KOPT-K1 (cell line): ENCODE results near the gene CHMP3.
"Not testable (repeated sequence)": the region's sequence is repeated elsewhere in the genome, so short reads cannot be mapped to it uniquely, and the experiment has no call there.

Experiments used
- H3K27ac ChIP-seq: fragments of 200-600 bp; sonication (generic); 2 replicates; pipeline ENCODE4 v1.5.1; 2016; ENCODE audit warnings: antibody characterized with exemption, mild to moderate bottlenecking, low read depth, low read length; ENCODE audit not compliant: poor library complexity, severe bottlenecking
- H3K36me3 ChIP-seq: fragments of 200-600 bp; sonication (generic); 2 replicates; pipeline ENCODE4 v1.5.1; 2017; ENCODE audit warnings: antibody characterized with exemption, mild to moderate bottlenecking, low read length, moderate library complexity; ENCODE audit not compliant: insufficient read depth
- H3K9me3 ChIP-seq: fragments of 200-600 bp; sonication (generic); 2 replicates; pipeline ENCODE4 v1.5.1; 2017; ENCODE audit warnings: antibody characterized with exemption, low read length, mild to moderate bottlenecking; ENCODE audit not compliant: insufficient read depth, poor library complexity, severe bottlenecking

The CHMP3 gene

GRCh38 chr2:86562922-86563649 lies at the start of gene CHMP3:
Gene CHMP3, minus strand, starts transcription at chr2:86563443. Its CDS starts 95 bp downstream, at chr2:86563348.
- H3K27ac ChIP-seq = peak within 1 kb of the TSS; percentile 93
- no peaks in the 10 kb centered on the region; the same call in 1 of the 2 replicates for H3K36me3 ChIP-seq
- no peaks in the 10 kb centered on the region for H3K9me3 ChIP-seq

GRCh38 chr2:86610871-86611270 lies 47.6 kb upstream of the CHMP3 start:
- Histone ChIP-seq H3K9me3 (no peaks in the 10 kb centered on the region), H3K36me3 (peaks cover 63% of the 10 kb centered on the region), H3K27ac (no peak overlapping the region)

- Histone ChIP-seq H3K36me3 (peaks cover 64% of the 10 kb centered on the region), H3K9me3 (no peaks in the 10 kb centered on the region), H3K27ac (no peak overlapping the region)
Observed at GRCh38 chr2:86608832-86609410, 45.7 kb upstream of the CHMP3 start.

- H3K27ac ChIP-seq = no peak overlapping the region
Observed at GRCh38 chr2:86603905-86604304, 40.7 kb upstream of the CHMP3 start.

GRCh38 chr2:86598966-86599365 lies 35.7 kb upstream of the CHMP3 start:
- H3K9me3 ChIP-seq = no peaks in the 10 kb centered on the region
- H3K36me3 ChIP-seq = peaks cover 2% of the 10 kb centered on the region
- H3K27ac ChIP-seq = no peak overlapping the region

More at GRCh38 chr2:86603905-86604304, 40.7 kb upstream of the CHMP3 start:
- H3K9me3 ChIP-seq = no peaks in the 10 kb centered on the region
- peaks cover 29% of the 10 kb centered on the region for H3K36me3 ChIP-seq

- H3K36me3 ChIP-seq = no peaks in the 10 kb centered on the region
- H3K9me3 ChIP-seq = no peaks in the 10 kb centered on the region
- H3K27ac ChIP-seq = no peak overlapping the region
Observed at GRCh38 chr2:86596118-86596517, 32.9 kb upstream of the CHMP3 start.

- Histone ChIP-seq H3K9me3 (no peaks in the 10 kb centered on the region), H3K27ac (no peak overlapping the region), H3K36me3 (no peaks in the 10 kb centered on the region)
Observed at GRCh38 chr2:86593266-86593665, 30.0 kb upstream of the CHMP3 start.

- no peaks in the 10 kb centered on the region for H3K36me3 ChIP-seq
- no peaks in the 10 kb centered on the region for H3K9me3 ChIP-seq
- H3K27ac ChIP-seq = no peak overlapping the region
Observed at GRCh38 chr2:86592547-86593230, 29.4 kb upstream of the CHMP3 start.

GRCh38 chr2:86589701-86590100 lies 26.5 kb upstream of the CHMP3 start:
- H3K36me3 ChIP-seq, H3K9me3 ChIP-seq, H3K27ac ChIP-seq: not testable (repeated sequence)

GRCh38 chr2:86584151-86584913 lies 21.1 kb upstream of the CHMP3 start:
- no peaks in the 10 kb centered on the region for H3K36me3 ChIP-seq
- H3K27ac ChIP-seq = peak overlapping the region; percentile 30
- no peaks in the 10 kb centered on the region for H3K9me3 ChIP-seq

- H3K27ac ChIP-seq = no peak overlapping the region
- H3K36me3 ChIP-seq = no peaks in the 10 kb centered on the region
- no peaks in the 10 kb centered on the region for H3K9me3 ChIP-seq
Observed at GRCh38 chr2:86580560-86580959, 17.3 kb upstream of the CHMP3 start.

GRCh38 chr2:86577817-86578456 lies 14.7 kb upstream of the CHMP3 start:
- H3K36me3 ChIP-seq = no peaks in the 10 kb centered on the region
- no peak overlapping the region for H3K27ac ChIP-seq
- no peaks in the 10 kb centered on the region for H3K9me3 ChIP-seq

GRCh38 chr2:86570059-86570458 lies 6.8 kb upstream of the CHMP3 start:
- no peaks in the 10 kb centered on the region for H3K36me3 ChIP-seq
- H3K9me3 ChIP-seq = no peaks in the 10 kb centered on the region
- no peak overlapping the region for H3K27ac ChIP-seq

- H3K36me3 ChIP-seq = no peaks in the 10 kb centered on the region
Observed at GRCh38 chr2:86566821-86567190, 3.6 kb upstream of the CHMP3 start.

More at GRCh38 chr2:86566821-86567190, 3.6 kb upstream of the CHMP3 start:
- Histone ChIP-seq H3K9me3 (no peaks in the 10 kb centered on the region), H3K27ac (no peak overlapping the region)
